Measurements from ENCODE around the gene INMT. TPM values are rescaled to one million over a fixed set of nuclear protein-coding genes. Genes with fewer than 3 reads are reported as not detected.

The INMT gene
- polyA plus RNA-seq, 1 experiment: 6.6 TPM

- POLR2A ChIA-PET: no interaction called here
- TF ChIP-seq CTCF (IDR thresholded peaks at IDR 0.05; ENCODE audit: low read depth, low read length): no peak
- Histone ChIP-seq H3K27me3 (ENCODE audit: control insufficient read depth, insufficient read depth, low read length) (peaks cover 23% of the 10 kb centered on the region), H3K27ac (ENCODE audit: low read depth, low read length) (no peak overlapping the region), H3K4me3 (ENCODE audit: low read depth, low read length) (no peak overlapping the region), H3K9me3 (ENCODE audit: control insufficient read depth, insufficient read depth, low read length) (no peaks in the 10 kb centered on the region; the same call in 1 of the 2 replicates)
- CTCF ChIA-PET: no interaction called here
- no peak for DNase-seq (ENCODE audit: low read depth, low spot score)
Observed at GRCh38 chr7:30706316-30706715, 45.6 kb upstream of the INMT start.

GRCh38 chr7:30706908-30707307, 45.0 kb upstream of the INMT start:
- ChIA-PET POLR2A (no interaction called here), CTCF (no interaction called here)

GRCh38 chr7:30707391-30708357, 44.3 kb upstream of the INMT start:
- Histone ChIP-seq H3K27me3 (ENCODE audit: control insufficient read depth, insufficient read depth, low read length) (peaks cover 21% of the 10 kb centered on the region), H3K27ac (ENCODE audit: low read depth, low read length) (no peak overlapping the region), H3K4me3 (ENCODE audit: low read depth, low read length) (no peak overlapping the region), H3K9me3 (ENCODE audit: control insufficient read depth, insufficient read depth, low read length) (no peaks in the 10 kb centered on the region; the same call in 1 of the 2 replicates)
- DNase-seq (ENCODE audit: low read depth, low spot score): no peak
- ChIA-PET POLR2A (no interaction called here), CTCF (no interaction called here)
- TF ChIP-seq CTCF (IDR thresholded peaks at IDR 0.05; ENCODE audit: low read depth, low read length): no peak

More at GRCh38 chr7:30706908-30707307, 45.0 kb upstream of the INMT start:
- peaks cover 23% of the 10 kb centered on the region for H3K27me3 ChIP-seq (ENCODE audit: control insufficient read depth, insufficient read depth, low read length)
- no peak overlapping the region for H3K4me3 ChIP-seq (ENCODE audit: low read depth, low read length)
- no peak for TF ChIP-seq CTCF (IDR thresholded peaks at IDR 0.05; ENCODE audit: low read depth, low read length)
- no peaks in the 10 kb centered on the region; the same call in 1 of the 2 replicates for H3K9me3 ChIP-seq (ENCODE audit: control insufficient read depth, insufficient read depth, low read length)
- DNase-seq (ENCODE audit: low read depth, low spot score): no peak
- no peak overlapping the region for H3K27ac ChIP-seq (ENCODE audit: low read depth, low read length)

GRCh38 chr7:30708412-30708811, 43.5 kb upstream of the INMT start:
- DNase-seq (ENCODE audit: low read depth, low spot score): no peak
- CTCF ChIA-PET: no interaction called here

More at GRCh38 chr7:30708412-30708811, 43.5 kb upstream of the INMT start:
- peaks cover 21% of the 10 kb centered on the region for H3K27me3 ChIP-seq (ENCODE audit: control insufficient read depth, insufficient read depth, low read length)
- H3K27ac ChIP-seq (ENCODE audit: low read depth, low read length): no peak overlapping the region
- POLR2A ChIA-PET: no interaction called here
- H3K9me3 ChIP-seq (ENCODE audit: control insufficient read depth, insufficient read depth, low read length): no peaks in the 10 kb centered on the region; the same call in 1 of the 2 replicates
- H3K4me3 ChIP-seq (ENCODE audit: low read depth, low read length): no peak overlapping the region
- no peak for TF ChIP-seq CTCF (IDR thresholded peaks at IDR 0.05; ENCODE audit: low read depth, low read length)
